ENCODE results near the gene ACP2. TPM values are rescaled to one million over a fixed set of nuclear protein-coding genes. Genes with fewer than 3 reads are reported as not detected.

Gene ACP2
- total and polyA plus RNA-seq, 9 donors: 15.6 to 31.8 (median 28.2) TPM

- H3K9me3 ChIP-seq (replicated peaks; ENCODE audit: control insufficient read depth, low read depth, low read length): no peaks in the 10 kb centered on the region
- no peak for DNase-seq
- H3K4me3 ChIP-seq (ENCODE audit: low read length): peak overlapping the region; percentile 9
- no peaks in the 10 kb centered on the region for H3K27me3 ChIP-seq (ENCODE audit: control insufficient read depth, insufficient read depth, low read length)
- H3K4me1 ChIP-seq (ENCODE audit: control insufficient read depth, insufficient read depth, low read length): peaks cover 58% of the 10 kb centered on the region
- 40% methylated on average over 7 of the region's 11 CpGs for WGBS (ENCODE audit: insufficient coverage)
- H3K36me3 ChIP-seq (ENCODE audit: control insufficient read depth, insufficient read depth, low read length): peaks cover 5% of the 10 kb centered on the region
- H3K27ac ChIP-seq (ENCODE audit: low read length): peak overlapping the region; percentile 50
These were observed 9.8 kb upstream of the ACP2 start for GRCh38 chr11:47258317-47258902.

GRCh38 chr11:47257517-47258316, 9.1 kb upstream of the ACP2 start, which contains the start of gene NR1H3:
Gene NR1H3, plus strand, starts transcription at chr11:47257996. Its CDS starts 1,221 bp downstream, at chr11:47259217.
- peak; percentile 79 for DNase-seq
- peaks cover 5% of the 10 kb centered on the region for H3K36me3 ChIP-seq (ENCODE audit: control insufficient read depth, insufficient read depth, low read length)
- H3K4me1 ChIP-seq (ENCODE audit: control insufficient read depth, insufficient read depth, low read length): peaks cover 58% of the 10 kb centered on the region
- 10% methylated on average over 9 of the region's 15 CpGs for WGBS (ENCODE audit: insufficient coverage)
- H3K27me3 ChIP-seq (ENCODE audit: control insufficient read depth, insufficient read depth, low read length): no peaks in the 10 kb centered on the region
- no peaks in the 10 kb centered on the region for H3K9me3 ChIP-seq (replicated peaks; ENCODE audit: control insufficient read depth, low read depth, low read length)
- peak within 1 kb of the TSS; percentile 50 for H3K27ac ChIP-seq (ENCODE audit: low read length)
- H3K4me3 ChIP-seq (ENCODE audit: low read length): peak within 1 kb of the TSS; percentile 9

GRCh38 chr11:47257177-47257516, 8.5 kb upstream of the ACP2 start:
- 100% methylated on average over 1 of the region's 2 CpGs for WGBS (ENCODE audit: insufficient coverage)
- H3K4me3 ChIP-seq (ENCODE audit: low read length): peak overlapping the region; percentile 9
- H3K4me1 ChIP-seq (ENCODE audit: control insufficient read depth, insufficient read depth, low read length): peaks cover 58% of the 10 kb centered on the region
- DNase-seq: no peak
- H3K27me3 ChIP-seq (ENCODE audit: control insufficient read depth, insufficient read depth, low read length): no peaks in the 10 kb centered on the region
- H3K9me3 ChIP-seq (replicated peaks; ENCODE audit: control insufficient read depth, low read depth, low read length): no peaks in the 10 kb centered on the region
- H3K27ac ChIP-seq (ENCODE audit: low read length): peak overlapping the region; percentile 50
- H3K36me3 ChIP-seq (ENCODE audit: control insufficient read depth, insufficient read depth, low read length): peaks cover 5% of the 10 kb centered on the region

GRCh38 chr11:47256374-47256773, 7.8 kb upstream of the ACP2 start:
- no peak overlapping the region for H3K27ac ChIP-seq (ENCODE audit: low read length)

GRCh38 chr11:47254386-47254785, 5.8 kb upstream of the ACP2 start:
- Histone ChIP-seq H3K4me1 (ENCODE audit: control insufficient read depth, insufficient read depth, low read length) (peaks cover 56% of the 10 kb centered on the region), H3K36me3 (ENCODE audit: control insufficient read depth, insufficient read depth, low read length) (no peaks in the 10 kb centered on the region), H3K4me3 (ENCODE audit: low read length) (no peak overlapping the region), H3K27me3 (ENCODE audit: control insufficient read depth, insufficient read depth, low read length) (no peaks in the 10 kb centered on the region), H3K27ac (ENCODE audit: low read length) (peak overlapping the region; percentile 89), H3K9me3 (replicated peaks; ENCODE audit: control insufficient read depth, low read depth, low read length) (no peaks in the 10 kb centered on the region)
- WGBS (ENCODE audit: insufficient coverage): 19% methylated on average over 2 of the region's 3 CpGs
- peak; percentile 71 for DNase-seq

More at GRCh38 chr11:47256374-47256773, 7.8 kb upstream of the ACP2 start:
- Histone ChIP-seq H3K9me3 (replicated peaks; ENCODE audit: control insufficient read depth, low read depth, low read length) (no peaks in the 10 kb centered on the region), H3K4me1 (ENCODE audit: control insufficient read depth, insufficient read depth, low read length) (peaks cover 58% of the 10 kb centered on the region), H3K36me3 (ENCODE audit: control insufficient read depth, insufficient read depth, low read length) (peaks cover 3% of the 10 kb centered on the region), H3K27me3 (ENCODE audit: control insufficient read depth, insufficient read depth, low read length) (no peaks in the 10 kb centered on the region), H3K4me3 (ENCODE audit: low read length) (no peak overlapping the region)
- 87% methylated on average over 3 of the region's 6 CpGs for WGBS (ENCODE audit: insufficient coverage)
- DNase-seq: no peak

- no peaks in the 10 kb centered on the region for H3K27me3 ChIP-seq (ENCODE audit: control insufficient read depth, insufficient read depth, low read length)
- no peak overlapping the region for H3K4me3 ChIP-seq (ENCODE audit: low read length)
- H3K36me3 ChIP-seq (ENCODE audit: control insufficient read depth, insufficient read depth, low read length): no peaks in the 10 kb centered on the region
- H3K9me3 ChIP-seq (replicated peaks; ENCODE audit: control insufficient read depth, low read depth, low read length): no peaks in the 10 kb centered on the region
- peaks cover 52% of the 10 kb centered on the region for H3K4me1 ChIP-seq (ENCODE audit: control insufficient read depth, insufficient read depth, low read length)
- DNase-seq: no peak
- 60% methylated on average over 2 of the region's 2 CpGs for WGBS (ENCODE audit: insufficient coverage)
- no peak overlapping the region for H3K27ac ChIP-seq (ENCODE audit: low read length)
These were observed 5.0 kb upstream of the ACP2 start for GRCh38 chr11:47253660-47254059.

GRCh38 chr11:47251751-47252150, 3.1 kb upstream of the ACP2 start:
- H3K27me3 ChIP-seq (ENCODE audit: control insufficient read depth, insufficient read depth, low read length): no peaks in the 10 kb centered on the region
- H3K27ac ChIP-seq (ENCODE audit: low read length): no peak overlapping the region
- H3K36me3 ChIP-seq (ENCODE audit: control insufficient read depth, insufficient read depth, low read length): peaks cover 9% of the 10 kb centered on the region
- no CpG with 5 or more reads among the region's 3 CpGs for WGBS (ENCODE audit: insufficient coverage)
- peaks cover 44% of the 10 kb centered on the region for H3K4me1 ChIP-seq (ENCODE audit: control insufficient read depth, insufficient read depth, low read length)
- no peak overlapping the region for H3K4me3 ChIP-seq (ENCODE audit: low read length)
- H3K9me3 ChIP-seq (replicated peaks; ENCODE audit: control insufficient read depth, low read depth, low read length): no peaks in the 10 kb centered on the region
- no peak for DNase-seq

- DNase-seq: no peak
- no peaks in the 10 kb centered on the region for H3K27me3 ChIP-seq (ENCODE audit: control insufficient read depth, insufficient read depth, low read length)
- H3K36me3 ChIP-seq (ENCODE audit: control insufficient read depth, insufficient read depth, low read length): peaks cover 32% of the 10 kb centered on the region
- H3K27ac ChIP-seq (ENCODE audit: low read length): no peak overlapping the region
- WGBS (ENCODE audit: insufficient coverage): 66% methylated on average over 2 of the region's 3 CpGs
- H3K4me3 ChIP-seq (ENCODE audit: low read length): peak overlapping the region; percentile 81
- peaks cover 25% of the 10 kb centered on the region for H3K4me1 ChIP-seq (ENCODE audit: control insufficient read depth, insufficient read depth, low read length)
- H3K9me3 ChIP-seq (replicated peaks; ENCODE audit: control insufficient read depth, low read depth, low read length): no peaks in the 10 kb centered on the region
These were observed 733 bp upstream of the ACP2 start for GRCh38 chr11:47249378-47249715.

GRCh38 chr11:47248304-47248663, 330 bp downstream of the ACP2 start:
- WGBS (ENCODE audit: insufficient coverage): 0% methylated on average over 4 of the region's 7 CpGs
- H3K4me1 ChIP-seq (ENCODE audit: control insufficient read depth, insufficient read depth, low read length): peaks cover 16% of the 10 kb centered on the region
- H3K27me3 ChIP-seq (ENCODE audit: control insufficient read depth, insufficient read depth, low read length): no peaks in the 10 kb centered on the region
- H3K36me3 ChIP-seq (ENCODE audit: control insufficient read depth, insufficient read depth, low read length): peaks cover 37% of the 10 kb centered on the region
- DNase-seq: no peak
- peak overlapping the region; percentile 73 for H3K27ac ChIP-seq (ENCODE audit: low read length)
- no peaks in the 10 kb centered on the region for H3K9me3 ChIP-seq (replicated peaks; ENCODE audit: control insufficient read depth, low read depth, low read length)
- H3K4me3 ChIP-seq (ENCODE audit: low read length): peak overlapping the region; percentile 81

GRCh38 chr11:47247502-47247901, 1.1 kb downstream of the ACP2 start:
- Histone ChIP-seq H3K4me3 (ENCODE audit: low read length) (no peak overlapping the region), H3K27ac (ENCODE audit: low read length) (no peak overlapping the region), H3K4me1 (ENCODE audit: control insufficient read depth, insufficient read depth, low read length) (peaks cover 16% of the 10 kb centered on the region), H3K27me3 (ENCODE audit: control insufficient read depth, insufficient read depth, low read length) (no peaks in the 10 kb centered on the region), H3K9me3 (replicated peaks; ENCODE audit: control insufficient read depth, low read depth, low read length) (no peaks in the 10 kb centered on the region), H3K36me3 (ENCODE audit: control insufficient read depth, insufficient read depth, low read length) (peaks cover 45% of the 10 kb centered on the region)
- DNase-seq: no peak
- WGBS (ENCODE audit: insufficient coverage): 90% methylated on average over 1 of the region's 5 CpGs

Measured in muscle of leg (tissue), 11 donors.